ENCODE results near the gene SPTLC1. TPM values are rescaled to one million over a fixed set of nuclear protein-coding genes. Genes with fewer than 3 reads are reported as not detected.

SPTLC1 gene
- polyA plus RNA-seq, 1 donor (not counting 4 experiments of a cell fraction or from before 2014, with no cell fraction given) = 123 TPM

GRCh38 chr9:92160786-92161185, 45.6 kb upstream of the SPTLC1 start:
- H3K4me2 ChIP-seq (ENCODE audit: control insufficient read depth, extremely low read depth, insufficient read depth, low read depth, low read length) = no peak overlapping the region
- H3K9me3 ChIP-seq (ENCODE audit: control insufficient read depth, low read depth, low read length) = no peaks in the 10 kb centered on the region
- no peak for FAIRE-seq
- H3K27me3 ChIP-seq (ENCODE audit: control insufficient read depth, extremely low read depth, insufficient read depth, low read length) = peaks cover 5% of the 10 kb centered on the region
- no peak overlapping the region for H2AFZ ChIP-seq (ENCODE audit: control insufficient read depth, low read length)
- H3K36me3 ChIP-seq (ENCODE audit: control insufficient read depth in 2 of 2, extremely low read depth in 1 of 2, insufficient read depth in 2 of 2, low read length in 2 of 2) = no peaks in the 10 kb centered on the region
- dilution Hi-C loops (cut with MboI; ENCODE audit: extremely low pct_ligation_motif_present, low sequenced_read_pairs) = no loop called here
- no peaks in the 10 kb centered on the region for H3K79me2 ChIP-seq (ENCODE audit: control insufficient read depth, insufficient read depth, low read length)
- H3K9ac ChIP-seq (ENCODE audit: control insufficient read depth, extremely low read depth, insufficient read depth, low read length) = no peak overlapping the region
- no peak overlapping the region for H3K4me3 ChIP-seq (ENCODE audit: control insufficient read depth in 2 of 3, extremely low read depth in 1 of 3, insufficient read depth in 2 of 3, low read depth in 1 of 3, low read length in 3 of 3)
- TF ChIP-seq CTCF (optimal IDR thresholded peaks at IDR 0.05 in 1 of 3, IDR thresholded peaks at IDR 0.05 in 1 of 3, conservative IDR thresholded peaks at IDR 0.05 in 1 of 3; ENCODE audit: extremely low read depth in 1 of 3, insufficient read depth in 2 of 3, low read length in 3 of 3) = no peak
- no peak for TF ChIP-seq EZH2 (IDR thresholded peaks at IDR 0.05; ENCODE audit: low read length)
- DNase-seq (ENCODE audit: low read depth, low spot score) = no peak
- no peaks in the 10 kb centered on the region for H3K9me1 ChIP-seq (ENCODE audit: control insufficient read depth, extremely low read depth, insufficient read depth, low read length)
- no peaks in the 10 kb centered on the region for H4K20me1 ChIP-seq (ENCODE audit: control insufficient read depth, extremely low read depth, insufficient read depth, low read length)
- no peaks in the 10 kb centered on the region for H3K4me1 ChIP-seq (ENCODE audit: control insufficient read depth, extremely low read depth, insufficient read depth, low read length)
- H3K27ac ChIP-seq (ENCODE audit: control insufficient read depth, insufficient read depth, low read length) = no peak overlapping the region

- no peak for FAIRE-seq
- H3K36me3 ChIP-seq (ENCODE audit: control insufficient read depth in 2 of 2, extremely low read depth in 1 of 2, insufficient read depth in 2 of 2, low read length in 2 of 2) = no peaks in the 10 kb centered on the region
- H3K4me1 ChIP-seq (ENCODE audit: control insufficient read depth, extremely low read depth, insufficient read depth, low read length) = no peaks in the 10 kb centered on the region
- no peak for DNase-seq (ENCODE audit: low read depth, low spot score)
- no peaks in the 10 kb centered on the region for H3K9me1 ChIP-seq (ENCODE audit: control insufficient read depth, extremely low read depth, insufficient read depth, low read length)
- H3K9ac ChIP-seq (ENCODE audit: control insufficient read depth, extremely low read depth, insufficient read depth, low read length) = no peak overlapping the region
- H3K9me3 ChIP-seq (ENCODE audit: control insufficient read depth, low read depth, low read length) = no peaks in the 10 kb centered on the region
- H2AFZ ChIP-seq (ENCODE audit: control insufficient read depth, low read length) = no peak overlapping the region
- dilution Hi-C loops (cut with MboI; ENCODE audit: extremely low pct_ligation_motif_present, low sequenced_read_pairs) = no loop called here
- no peak overlapping the region for H3K4me2 ChIP-seq (ENCODE audit: control insufficient read depth, extremely low read depth, insufficient read depth, low read depth, low read length)
- TF ChIP-seq CTCF (optimal IDR thresholded peaks at IDR 0.05 in 1 of 3, IDR thresholded peaks at IDR 0.05 in 1 of 3, conservative IDR thresholded peaks at IDR 0.05 in 1 of 3; ENCODE audit: extremely low read depth in 1 of 3, insufficient read depth in 2 of 3, low read length in 3 of 3) (no peak), EZH2 (IDR thresholded peaks at IDR 0.05; ENCODE audit: low read length) (no peak)
- H3K4me3 ChIP-seq (ENCODE audit: control insufficient read depth in 2 of 3, extremely low read depth in 1 of 3, insufficient read depth in 2 of 3, low read depth in 1 of 3, low read length in 3 of 3) = no peak overlapping the region
- H4K20me1 ChIP-seq (ENCODE audit: control insufficient read depth, extremely low read depth, insufficient read depth, low read length) = no peaks in the 10 kb centered on the region
- H3K27ac ChIP-seq (ENCODE audit: control insufficient read depth, insufficient read depth, low read length) = no peak overlapping the region
- H3K79me2 ChIP-seq (ENCODE audit: control insufficient read depth, insufficient read depth, low read length) = no peaks in the 10 kb centered on the region
- peaks cover 5% of the 10 kb centered on the region for H3K27me3 ChIP-seq (ENCODE audit: control insufficient read depth, extremely low read depth, insufficient read depth, low read length)
These were observed 43.8 kb upstream of the SPTLC1 start for GRCh38 chr9:92159058-92159457.
